ENCODE results near the gene TSPO2. TPM values are rescaled to one million over a fixed set of nuclear protein-coding genes. Genes with fewer than 3 reads are reported as not detected.

The TSPO2 gene
- total RNA-seq, 2 experiments from 2014 or later = not detected

- ChIA-PET CTCF (interaction anchor here (1.0 to 5.7 kb wide), 6 partner anchors 12 to 131 kb away, joined by 3 to 35 read pairs (median 6); partner anchors contain the start of gene UNC5CL), POLR2A (interaction anchor here (0.6 to 1.3 kb wide), 2 partner anchors 24 to 134 kb away, joined by 3 to 4 read pairs; no protein-coding TSS in a partner anchor)
- H3K4me3 Mint-ChIP-seq = no peak overlapping the region
- peaks cover 21% of the 10 kb centered on the region for H3K4me1 Mint-ChIP-seq (ENCODE audit: low read depth)
- peaks cover 8% of the 10 kb centered on the region for H3K36me3 Mint-ChIP-seq (ENCODE audit: low read depth)
- ATAC-seq = peak; percentile 75
- DNase-seq = no peak
- no peaks in the 10 kb centered on the region for H3K27me3 Mint-ChIP-seq (ENCODE audit: low read depth)
- no peaks in the 10 kb centered on the region for H3K9me3 Mint-ChIP-seq (ENCODE audit: insufficient read depth)
- H3K27ac Mint-ChIP-seq = peak overlapping the region; percentile 89
These were observed 9.6 kb downstream of the TSPO2 start for GRCh38 chr6:41051873-41052272.

GRCh38 chr6:41053041-41053440 lies 10.8 kb downstream of the TSPO2 start, which contains the start of gene APOBEC2:
Gene APOBEC2, plus strand, starts transcription at chr6:41053202. Its CDS starts 146 bp downstream, at chr6:41053348.
- H3K27ac Mint-ChIP-seq = peak within 1 kb of the TSS; percentile 89
- DNase-seq (no peak), ATAC-seq (no peak)
- H3K36me3 Mint-ChIP-seq (ENCODE audit: low read depth) = peaks cover 8% of the 10 kb centered on the region
- H3K4me1 Mint-ChIP-seq (ENCODE audit: low read depth) = peaks cover 21% of the 10 kb centered on the region
- ChIA-PET CTCF (interaction anchor here (0.9 to 5.7 kb wide), 6 partner anchors 8 to 129 kb away, joined by 4 to 35 read pairs (median 6); partner anchors contain the start of gene UNC5CL), POLR2A (interaction anchor here (0.7 to 1.3 kb wide), 4 partner anchors 11 to 25 kb away, joined by 3 to 5 read pairs (median 4); partner anchors contain the start of gene TSPO2)
- H3K27me3 Mint-ChIP-seq (ENCODE audit: low read depth) = no peaks in the 10 kb centered on the region
- H3K4me3 Mint-ChIP-seq = no peak within 1 kb of the TSS
- no peaks in the 10 kb centered on the region for H3K9me3 Mint-ChIP-seq (ENCODE audit: insufficient read depth)

GRCh38 chr6:41054511-41054910 lies 12.2 kb downstream of the TSPO2 start:
- H3K4me1 Mint-ChIP-seq (ENCODE audit: low read depth) = peaks cover 25% of the 10 kb centered on the region

GRCh38 chr6:41055149-41055548 lies 12.9 kb downstream of the TSPO2 start:
- H3K36me3 Mint-ChIP-seq (ENCODE audit: low read depth) = peaks cover 8% of the 10 kb centered on the region
- ATAC-seq (no peak), DNase-seq (no peak)
- ChIA-PET CTCF (interaction anchor here (0.6 to 3.6 kb wide), 6 partner anchors 11 to 233 kb away, joined by 3 to 25 read pairs (median 10); partner anchors contain the start of gene UNC5CL), POLR2A (interaction anchor here (2.4 kb wide), 1 partner anchor 27 kb away, joined by 10 read pairs; no protein-coding TSS in a partner anchor)
- H3K27ac Mint-ChIP-seq = no peak overlapping the region
- peaks cover 25% of the 10 kb centered on the region for H3K4me1 Mint-ChIP-seq (ENCODE audit: low read depth)
- H3K27me3 Mint-ChIP-seq (ENCODE audit: low read depth) = no peaks in the 10 kb centered on the region
- no peak overlapping the region for H3K4me3 Mint-ChIP-seq
- H3K9me3 Mint-ChIP-seq (ENCODE audit: insufficient read depth) = no peaks in the 10 kb centered on the region

More at GRCh38 chr6:41054511-41054910, 12.2 kb downstream of the TSPO2 start:
- no peak for ATAC-seq
- Mint-ChIP-seq H3K36me3 (ENCODE audit: low read depth) (peaks cover 8% of the 10 kb centered on the region), H3K27me3 (ENCODE audit: low read depth) (no peaks in the 10 kb centered on the region), H3K9me3 (ENCODE audit: insufficient read depth) (no peaks in the 10 kb centered on the region), H3K4me3 (no peak overlapping the region), H3K27ac (no peak overlapping the region)
- no peak for DNase-seq
- CTCF ChIA-PET = interaction anchor here (0.6 to 3.6 kb wide), 6 partner anchors 10 to 232 kb away, joined by 3 to 25 read pairs (median 10); partner anchors contain the start of gene UNC5CL
- POLR2A ChIA-PET = interaction anchor here (1.2 to 2.4 kb wide), 2 partner anchors 17 to 27 kb away, joined by 5 to 10 read pairs; no protein-coding TSS in a partner anchor

GRCh38 chr6:41056768-41057490 lies 14.7 kb downstream of the TSPO2 start:
- DNase-seq (no peak), ATAC-seq (no peak)
- peaks cover 17% of the 10 kb centered on the region for H3K4me1 Mint-ChIP-seq (ENCODE audit: low read depth)
- H3K9me3 Mint-ChIP-seq (ENCODE audit: insufficient read depth) = no peaks in the 10 kb centered on the region
- H3K36me3 Mint-ChIP-seq (ENCODE audit: low read depth) = peaks cover 9% of the 10 kb centered on the region
- no peak overlapping the region for H3K27ac Mint-ChIP-seq
- H3K27me3 Mint-ChIP-seq (ENCODE audit: low read depth) = no peaks in the 10 kb centered on the region
- ChIA-PET POLR2A (interaction anchor here (0.7 to 2.4 kb wide), 3 partner anchors 10 to 29 kb away, joined by 3 to 10 read pairs (median 3); no protein-coding TSS in a partner anchor), CTCF (interaction anchor here (1.5 to 3.6 kb wide), 7 partner anchors 12 to 125 kb away, joined by 5 to 25 read pairs (median 9); partner anchors contain the start of gene UNC5CL)
- H3K4me3 Mint-ChIP-seq = no peak overlapping the region

- ChIA-PET CTCF (interaction anchor here (0.8 to 2.6 kb wide), 10 partner anchors 10 to 126 kb away, joined by 3 to 29 read pairs (median 4); partner anchors contain the start of genes NFYA, OARD1 and UNC5CL), POLR2A (interaction anchor here (1.1 kb wide), 1 partner anchor 14 kb away, joined by 5 read pairs; the partner anchor contains the start of genes NFYA and OARD1)
- Mint-ChIP-seq H3K27me3 (ENCODE audit: low read depth) (no peaks in the 10 kb centered on the region), H3K4me1 (ENCODE audit: low read depth) (peaks cover 8% of the 10 kb centered on the region), H3K27ac (no peak overlapping the region), H3K36me3 (ENCODE audit: low read depth) (peaks cover 10% of the 10 kb centered on the region), H3K9me3 (ENCODE audit: insufficient read depth) (no peaks in the 10 kb centered on the region), H3K4me3 (no peak overlapping the region)
- ATAC-seq (no peak), DNase-seq (no peak)
These were observed 16.5 kb downstream of the TSPO2 start for GRCh38 chr6:41058783-41059181.

- H3K4me1 Mint-ChIP-seq (ENCODE audit: low read depth) = peaks cover 8% of the 10 kb centered on the region
- ChIA-PET CTCF (interaction anchor here (0.8 to 2.6 kb wide), 9 partner anchors 10 to 125 kb away, joined by 3 to 29 read pairs (median 5); partner anchors contain the start of genes NFYA, OARD1 and UNC5CL), POLR2A (interaction anchor here (0.6 to 1.1 kb wide), 2 partner anchors 13 to 91 kb away, joined by 4 to 5 read pairs; partner anchors contain the start of genes NFYA and OARD1)
- ATAC-seq = no peak
- no peak overlapping the region for H3K27ac Mint-ChIP-seq
- no peaks in the 10 kb centered on the region for H3K27me3 Mint-ChIP-seq (ENCODE audit: low read depth)
- H3K36me3 Mint-ChIP-seq (ENCODE audit: low read depth) = peaks cover 15% of the 10 kb centered on the region
- no peak overlapping the region for H3K4me3 Mint-ChIP-seq
- no peaks in the 10 kb centered on the region for H3K9me3 Mint-ChIP-seq (ENCODE audit: insufficient read depth)
- no peak for DNase-seq
These were observed 17.3 kb downstream of the TSPO2 start for GRCh38 chr6:41059556-41059955.

GRCh38 chr6:41061196-41061726 lies 19.0 kb downstream of the TSPO2 start:
- Mint-ChIP-seq H3K9me3 (ENCODE audit: insufficient read depth) (no peaks in the 10 kb centered on the region), H3K4me3 (no peak overlapping the region), H3K36me3 (ENCODE audit: low read depth) (peaks cover 24% of the 10 kb centered on the region), H3K27ac (no peak overlapping the region), H3K27me3 (ENCODE audit: low read depth) (no peaks in the 10 kb centered on the region), H3K4me1 (ENCODE audit: low read depth) (peaks cover 3% of the 10 kb centered on the region)
- no peak for ATAC-seq
- POLR2A ChIA-PET = interaction anchor here (1.1 kb wide), 1 partner anchor 10 kb away, joined by 4 read pairs; no protein-coding TSS in a partner anchor
- CTCF ChIA-PET = interaction anchor here (0.6 to 1.4 kb wide), 2 partner anchors 121 to 128 kb away, joined by 3 read pairs; no protein-coding TSS in a partner anchor
- no peak for DNase-seq

GRCh38 chr6:41062056-41062455 lies 19.8 kb downstream of the TSPO2 start:
- Mint-ChIP-seq H3K36me3 (ENCODE audit: low read depth) (peaks cover 31% of the 10 kb centered on the region), H3K27ac (no peak overlapping the region), H3K4me3 (no peak overlapping the region), H3K9me3 (ENCODE audit: insufficient read depth) (no peaks in the 10 kb centered on the region), H3K4me1 (ENCODE audit: low read depth) (peaks cover 9% of the 10 kb centered on the region), H3K27me3 (ENCODE audit: low read depth) (no peaks in the 10 kb centered on the region)
- POLR2A ChIA-PET = no interaction called here
- CTCF ChIA-PET = no interaction called here
- no peak for ATAC-seq
- no peak for DNase-seq

- ATAC-seq (no peak), DNase-seq (no peak)
- Mint-ChIP-seq H3K27ac (no peak overlapping the region), H3K36me3 (ENCODE audit: low read depth) (peaks cover 43% of the 10 kb centered on the region), H3K4me3 (no peak overlapping the region), H3K4me1 (ENCODE audit: low read depth) (peaks cover 20% of the 10 kb centered on the region), H3K27me3 (ENCODE audit: low read depth) (no peaks in the 10 kb centered on the region), H3K9me3 (ENCODE audit: insufficient read depth) (no peaks in the 10 kb centered on the region)
- POLR2A ChIA-PET = interaction anchor here (1.2 kb wide), 1 partner anchor 8 kb away, joined by 3 read pairs; the partner anchor contains the start of genes NFYA and OARD1
- CTCF ChIA-PET = interaction anchor here (0.6 to 2.4 kb wide), 3 partner anchors 24 to 40 kb away, joined by 3 to 12 read pairs (median 5); partner anchors contain the start of gene UNC5CL
These were observed 21.6 kb downstream of the TSPO2 start for GRCh38 chr6:41063884-41064285.

GRCh38 chr6:41064841-41065240 lies 22.6 kb downstream of the TSPO2 start:
- Mint-ChIP-seq H3K27ac (no peak overlapping the region), H3K4me3 (no peak overlapping the region), H3K36me3 (ENCODE audit: low read depth) (peaks cover 50% of the 10 kb centered on the region), H3K9me3 (ENCODE audit: insufficient read depth) (no peaks in the 10 kb centered on the region), H3K27me3 (ENCODE audit: low read depth) (no peaks in the 10 kb centered on the region), H3K4me1 (ENCODE audit: low read depth) (peaks cover 30% of the 10 kb centered on the region)
- ATAC-seq = no peak
- no peak for DNase-seq
- POLR2A ChIA-PET = no interaction called here
- CTCF ChIA-PET = interaction anchor here (0.9 to 2.4 kb wide), 2 partner anchors 25 to 116 kb away, joined by 3 to 12 read pairs; partner anchors contain the start of gene UNC5CL
